SK-N-SH treated with all-trans-retinoic acid at 6 μM for 48 hours (cell line): Measurements from ENCODE around the gene TRIM15.

ENCODE experiments used
- ATAC-seq: fragments of 200-7000 bp; cut with Tn5 transposase; 3 replicates; pipeline ENCODE4 v1.9.1; 2020; ENCODE audit warnings: mild to moderate bottlenecking, moderate library complexity
- CREB5 ChIP-seq: fragments of 250-450 bp; sonication (Bioruptor Pico); IDR thresholded peaks from 2 replicates; pipeline ENCODE4 v1.5.1; 2020; ENCODE audit warnings: low read depth, mild to moderate bottlenecking, moderate library complexity
- CSRNP3 ChIP-seq: fragments of 250-450 bp; sonication (Bioruptor Pico); IDR thresholded peaks from 2 replicates; pipeline ENCODE4 v1.5.1; 2021; ENCODE audit warnings: mild to moderate bottlenecking, moderate library complexity
- GLIS3 ChIP-seq: fragments of 250-450 bp; sonication (Bioruptor Pico); IDR thresholded peaks from 2 replicates; pipeline ENCODE4 v1.5.0; 2020; ENCODE audit warnings: mild to moderate bottlenecking, moderate library complexity
- OSR1 ChIP-seq: fragments of 250-450 bp; sonication (Bioruptor Pico); IDR thresholded peaks from 2 replicates; pipeline ENCODE4 v1.8.0; 2022; ENCODE audit warnings: moderate library complexity, mild to moderate bottlenecking, inconsistent platforms
- SNAI2 ChIP-seq: fragments of 250-450 bp; sonication (Bioruptor Pico); IDR thresholded peaks from 2 replicates; pipeline ENCODE4 v1.5.0; 2020; ENCODE audit warnings: mild to moderate bottlenecking, moderate library complexity
- TCF4 ChIP-seq: fragments of 250-450 bp; sonication (Bioruptor Pico); IDR thresholded peaks from 2 replicates; pipeline ENCODE4 v1.8.0; 2021; ENCODE audit warnings: mild to moderate bottlenecking, moderate library complexity, borderline replicate concordance
- TSHZ2 ChIP-seq: fragments of 250-450 bp; sonication (Bioruptor Pico); IDR thresholded peaks from 2 replicates; pipeline ENCODE4 v1.5.0; 2020; ENCODE audit warnings: mild to moderate bottlenecking, moderate library complexity
- ZC3H10 ChIP-seq: fragments of 250-450 bp; sonication (Bioruptor Pico); IDR thresholded peaks from 2 replicates; pipeline ENCODE4 v1.5.1; 2021; ENCODE audit warnings: mild to moderate bottlenecking, moderate library complexity
- ZFP30 ChIP-seq: fragments of 450-650 bp; formaldehyde crosslinking; IDR thresholded peaks from 2 replicates; pipeline ENCODE4 v1.5.0; 2022; ENCODE audit warnings: mild to moderate bottlenecking, moderate library complexity
- ZNF70 ChIP-seq: fragments of 450-650 bp; formaldehyde crosslinking; IDR thresholded peaks from 2 replicates; pipeline ENCODE4 v1.5.0; 2020; ENCODE audit warnings: mild to moderate bottlenecking, moderate library complexity
- TF ChIP-seq, protein P1 (sequence below): fragments of 250-450 bp; sonication (Bioruptor Pico); IDR thresholded peaks from 2 replicates; pipeline ENCODE4 v1.8.0; 2021; ENCODE audit warnings: low read depth, mild to moderate bottlenecking, moderate library complexity, borderline replicate concordance
- TF ChIP-seq, protein P2 (sequence below): fragments of 250-450 bp; sonication (Bioruptor Pico); IDR thresholded peaks from 2 replicates; pipeline ENCODE4 v1.8.0; 2020; ENCODE audit warnings: mild to moderate bottlenecking, moderate library complexity, borderline replicate concordance

Gene TRIM15

DNA sequence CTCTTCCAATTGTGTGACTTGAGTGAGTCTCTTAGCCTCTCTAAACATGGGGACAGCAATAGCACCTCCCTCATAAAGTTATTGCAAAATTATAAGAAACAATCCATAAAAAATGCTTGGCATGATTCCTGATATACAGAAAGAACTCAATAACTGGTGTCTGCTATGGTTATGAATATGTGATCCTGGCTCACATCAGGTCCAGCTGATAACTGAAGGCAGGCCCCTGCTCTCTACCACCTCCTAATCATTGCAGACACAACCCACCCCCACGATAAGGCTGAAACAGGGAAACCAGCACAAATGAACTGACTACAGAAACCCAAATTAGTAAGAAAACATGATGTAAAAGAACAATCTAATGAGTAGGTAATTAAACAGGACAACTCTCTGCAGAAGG, 5.4 kb downstream of the TRIM15 start:
- ATAC-seq, result no peak
- TF ChIP-seq, protein P1, sequence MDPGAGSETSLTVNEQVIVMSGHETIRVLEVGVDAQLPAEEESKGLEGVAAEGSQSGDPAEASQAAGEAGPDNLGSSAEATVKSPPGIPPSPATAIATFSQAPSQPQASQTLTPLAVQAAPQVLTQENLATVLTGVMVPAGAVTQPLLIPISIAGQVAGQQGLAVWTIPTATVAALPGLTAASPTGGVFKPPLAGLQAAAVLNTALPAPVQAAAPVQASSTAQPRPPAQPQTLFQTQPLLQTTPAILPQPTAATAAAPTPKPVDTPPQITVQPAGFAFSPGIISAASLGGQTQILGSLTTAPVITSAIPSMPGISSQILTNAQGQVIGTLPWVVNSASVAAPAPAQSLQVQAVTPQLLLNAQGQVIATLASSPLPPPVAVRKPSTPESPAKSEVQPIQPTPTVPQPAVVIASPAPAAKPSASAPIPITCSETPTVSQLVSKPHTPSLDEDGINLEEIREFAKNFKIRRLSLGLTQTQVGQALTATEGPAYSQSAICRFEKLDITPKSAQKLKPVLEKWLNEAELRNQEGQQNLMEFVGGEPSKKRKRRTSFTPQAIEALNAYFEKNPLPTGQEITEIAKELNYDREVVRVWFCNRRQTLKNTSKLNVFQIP (CRISPR knock-in tag), result no peak
- no peak for TF ChIP-seq CSRNP3 (CRISPR knock-in tag)
- TF ChIP-seq TSHZ2 (CRISPR knock-in tag), result no peak
- no peak for TF ChIP-seq CREB5 (CRISPR knock-in tag)
- no peak for TF ChIP-seq ZC3H10
- no peak for TF ChIP-seq ZFP30
- no peak for TF ChIP-seq GLIS3 (CRISPR knock-in tag)
- no peak for TF ChIP-seq OSR1 (CRISPR knock-in tag)
- TF ChIP-seq, protein P2, sequence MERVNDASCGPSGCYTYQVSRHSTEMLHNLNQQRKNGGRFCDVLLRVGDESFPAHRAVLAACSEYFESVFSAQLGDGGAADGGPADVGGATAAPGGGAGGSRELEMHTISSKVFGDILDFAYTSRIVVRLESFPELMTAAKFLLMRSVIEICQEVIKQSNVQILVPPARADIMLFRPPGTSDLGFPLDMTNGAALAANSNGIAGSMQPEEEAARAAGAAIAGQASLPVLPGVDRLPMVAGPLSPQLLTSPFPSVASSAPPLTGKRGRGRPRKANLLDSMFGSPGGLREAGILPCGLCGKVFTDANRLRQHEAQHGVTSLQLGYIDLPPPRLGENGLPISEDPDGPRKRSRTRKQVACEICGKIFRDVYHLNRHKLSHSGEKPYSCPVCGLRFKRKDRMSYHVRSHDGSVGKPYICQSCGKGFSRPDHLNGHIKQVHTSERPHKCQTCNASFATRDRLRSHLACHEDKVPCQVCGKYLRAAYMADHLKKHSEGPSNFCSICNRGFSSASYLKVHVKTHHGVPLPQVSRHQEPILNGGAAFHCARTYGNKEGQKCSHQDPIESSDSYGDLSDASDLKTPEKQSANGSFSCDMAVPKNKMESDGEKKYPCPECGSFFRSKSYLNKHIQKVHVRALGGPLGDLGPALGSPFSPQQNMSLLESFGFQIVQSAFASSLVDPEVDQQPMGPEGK, result no peak

DNA sequence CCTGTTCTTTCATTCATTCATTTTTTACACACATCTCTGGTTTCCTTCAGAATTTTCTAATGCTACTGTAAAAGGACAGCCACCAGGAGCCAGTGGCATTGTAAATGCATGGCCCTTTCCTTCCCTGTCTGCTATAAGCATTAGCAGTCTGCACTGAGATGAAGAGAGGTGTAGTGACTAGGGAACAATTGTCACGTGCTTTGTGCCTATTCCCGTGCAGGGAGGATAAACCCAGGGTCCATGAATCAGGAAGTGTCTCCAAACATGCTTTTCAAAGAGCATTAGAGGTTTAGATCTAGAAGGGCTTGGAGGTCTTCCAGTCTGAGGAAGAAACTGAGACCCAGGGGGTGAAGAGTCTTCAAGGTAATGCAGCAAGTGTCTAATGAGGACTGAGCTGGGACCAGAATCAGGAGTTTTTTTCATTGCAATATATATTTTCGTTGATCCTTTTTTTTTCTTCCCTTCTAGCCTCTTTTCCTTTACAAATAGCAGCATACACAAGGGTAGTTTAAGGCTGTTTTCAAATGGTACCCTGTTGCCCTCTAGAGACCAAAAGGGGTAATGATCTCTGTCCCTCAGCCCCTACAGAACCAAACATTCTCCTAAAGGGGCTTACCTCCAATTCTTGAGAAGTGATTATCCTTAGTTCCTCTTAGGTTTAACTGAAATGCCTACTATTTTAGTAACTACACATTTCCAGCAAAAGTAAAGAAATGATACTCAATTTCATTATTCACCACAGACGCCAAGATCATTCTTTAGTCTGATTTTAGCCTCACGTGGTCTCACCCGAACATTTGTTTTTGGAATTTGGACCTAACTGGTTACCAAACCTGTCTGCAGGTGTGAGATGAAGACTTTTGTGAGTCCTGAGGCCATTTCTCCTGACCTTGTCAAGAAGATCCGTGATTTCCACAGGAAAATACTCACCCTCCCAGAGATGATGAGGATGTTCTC, 6.6 kb downstream of the TRIM15 start:
- peak; percentile 96 for ATAC-seq

More for the DNA sequence above, 6.6 kb downstream of the TRIM15 start:
- TF ChIP-seq ZNF70 (no peak), CSRNP3 (CRISPR knock-in tag) (no peak), TCF4 (CRISPR knock-in tag) (no peak), CREB5 (CRISPR knock-in tag) (no peak), SNAI2 (CRISPR knock-in tag) (no peak)
